ENCODE data around the gene LGALS9C.
"Not testable (repeated sequence)": the region's sequence is repeated elsewhere in the genome, so short reads cannot be mapped to it uniquely, and the experiment has no call there.

LGALS9C gene

GRCh38 chr17:18476508-18477308 is at the start of gene LGALS9C:
Gene LGALS9C, plus strand, starts transcription at chr17:18476789. Its CDS starts 66 bp downstream, at chr17:18476855.
- not testable (repeated sequence) for DNase-seq

DNA sequence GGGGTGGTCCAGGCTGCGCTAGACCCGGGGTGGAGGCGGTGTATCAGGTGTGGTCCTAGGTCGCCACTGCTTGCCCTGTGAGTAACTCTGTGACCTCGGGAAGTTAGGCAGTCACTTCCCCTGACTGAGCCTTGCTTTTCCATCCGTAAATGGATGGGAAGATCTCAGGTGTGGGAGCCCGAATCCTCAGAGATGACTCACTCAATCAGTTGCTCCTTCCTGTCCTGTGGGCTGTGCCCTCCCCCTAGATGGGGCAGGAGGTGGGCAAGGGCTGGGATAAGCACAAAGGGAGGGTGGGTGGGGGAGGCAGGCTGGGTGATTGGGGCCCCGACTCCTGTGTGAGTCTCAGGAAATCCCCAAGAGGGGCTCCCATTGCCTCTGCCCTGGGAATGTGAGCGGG is 44.4 kb upstream of the LGALS9C start:
- not testable (repeated sequence) for DNase-seq

DNA sequence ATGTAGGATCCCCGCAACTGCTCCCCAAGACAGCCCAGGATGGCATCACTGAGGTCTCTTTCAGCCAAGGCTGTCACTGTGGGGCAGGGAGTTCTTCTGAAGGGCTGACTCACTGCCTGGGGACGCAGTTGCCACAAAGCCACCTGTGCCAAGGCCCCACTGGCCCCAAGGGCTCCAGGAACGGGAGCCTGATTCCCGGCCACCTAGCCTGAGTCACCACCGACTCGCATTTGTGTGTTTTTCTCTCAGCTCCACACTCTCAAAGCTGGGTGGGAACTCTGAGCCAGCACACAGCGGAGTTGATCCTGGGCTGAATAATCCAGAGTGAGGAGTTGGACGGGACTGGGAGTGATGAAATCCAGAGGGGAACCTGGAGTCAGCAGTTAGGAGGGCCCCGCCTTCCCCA is 37.1 kb upstream of the LGALS9C start:
- not testable (repeated sequence) for DNase-seq

DNA sequence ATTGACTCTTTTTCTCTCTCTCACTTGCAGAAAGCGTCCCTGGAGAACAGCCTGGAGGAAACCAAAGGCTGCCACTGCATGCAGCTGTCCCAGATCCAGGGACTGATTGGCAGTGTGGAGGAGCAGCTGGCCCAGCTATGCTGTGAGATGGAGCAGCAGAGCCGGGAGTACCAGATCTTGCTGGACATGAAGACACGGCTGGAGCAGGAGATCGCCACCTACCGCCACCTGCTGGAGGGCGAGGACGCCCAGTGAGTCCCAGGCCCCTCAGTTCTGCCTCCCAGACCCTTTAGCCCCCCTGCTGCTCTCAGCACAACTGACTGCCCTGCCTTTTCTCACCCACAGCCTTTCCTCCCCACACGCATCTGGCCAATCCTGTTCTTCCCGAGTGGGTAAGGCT is 34.5 kb upstream of the LGALS9C start:
- not testable (repeated sequence) for DNase-seq

- not testable (repeated sequence) for DNase-seq
Measured at GRCh38 chr17:18442532-18442931, 34.1 kb upstream of the LGALS9C start.

GRCh38 chr17:18447476-18448205 is 28.9 kb upstream of the LGALS9C start:
- not testable (repeated sequence) for DNase-seq

- not testable (repeated sequence) for DNase-seq
Measured at GRCh38 chr17:18448311-18448710, 28.3 kb upstream of the LGALS9C start.

DNA sequence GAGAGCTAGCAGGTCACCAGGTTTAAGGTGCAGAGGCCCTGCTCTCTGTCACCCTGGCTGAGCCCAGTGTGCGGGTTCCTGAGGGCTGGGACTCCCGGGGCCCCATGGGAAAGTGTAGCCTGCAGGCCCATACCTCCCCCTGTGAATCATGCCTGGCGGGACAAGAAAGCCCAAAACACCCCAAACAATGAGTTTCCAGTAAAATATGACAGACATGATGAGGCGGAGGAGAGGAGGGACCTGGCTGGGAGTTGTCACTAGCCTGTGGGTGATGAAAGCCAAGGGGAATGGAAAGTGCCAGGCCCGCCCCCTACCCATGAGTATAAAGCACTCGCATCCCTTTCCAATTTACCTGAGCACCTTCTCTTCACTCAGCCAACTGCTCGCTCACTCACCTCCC is 26.8 kb upstream of the LGALS9C start:
- not testable (repeated sequence) for DNase-seq

GRCh38 chr17:18450998-18451397 is 25.6 kb upstream of the LGALS9C start:
- not testable (repeated sequence) for DNase-seq

GRCh38 chr17:18451969-18452368 is 24.6 kb upstream of the LGALS9C start:
- DNase-seq, result not testable (repeated sequence)

DNA sequence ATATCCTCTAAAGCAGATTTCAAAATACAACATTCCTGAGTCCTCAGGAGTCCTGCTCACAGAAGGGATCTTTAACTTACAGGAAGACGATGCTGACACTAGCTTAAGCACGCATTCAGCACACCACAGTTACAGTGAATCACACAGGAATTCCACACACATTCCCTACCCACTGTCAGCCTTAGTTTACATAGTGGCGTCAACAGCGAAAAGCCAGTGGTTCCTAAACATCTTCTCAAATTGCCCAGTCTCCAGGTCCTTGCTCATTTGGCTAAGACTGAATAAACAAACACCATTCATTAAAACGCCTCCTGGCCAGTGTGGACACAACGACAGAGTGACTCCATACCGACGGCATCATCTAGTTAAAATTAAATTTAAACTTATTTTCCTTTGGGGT is 17.6 kb upstream of the LGALS9C start:
- DNase-seq, result not testable (repeated sequence)

- not testable (repeated sequence) for DNase-seq
Measured at GRCh38 chr17:18463831-18464502, 12.6 kb upstream of the LGALS9C start.

GRCh38 chr17:18466250-18466983 is 10.2 kb upstream of the LGALS9C start:
- DNase-seq, result not testable (repeated sequence)

- DNase-seq, result not testable (repeated sequence)
Measured at GRCh38 chr17:18467001-18467400, 9.6 kb upstream of the LGALS9C start.

DNA sequence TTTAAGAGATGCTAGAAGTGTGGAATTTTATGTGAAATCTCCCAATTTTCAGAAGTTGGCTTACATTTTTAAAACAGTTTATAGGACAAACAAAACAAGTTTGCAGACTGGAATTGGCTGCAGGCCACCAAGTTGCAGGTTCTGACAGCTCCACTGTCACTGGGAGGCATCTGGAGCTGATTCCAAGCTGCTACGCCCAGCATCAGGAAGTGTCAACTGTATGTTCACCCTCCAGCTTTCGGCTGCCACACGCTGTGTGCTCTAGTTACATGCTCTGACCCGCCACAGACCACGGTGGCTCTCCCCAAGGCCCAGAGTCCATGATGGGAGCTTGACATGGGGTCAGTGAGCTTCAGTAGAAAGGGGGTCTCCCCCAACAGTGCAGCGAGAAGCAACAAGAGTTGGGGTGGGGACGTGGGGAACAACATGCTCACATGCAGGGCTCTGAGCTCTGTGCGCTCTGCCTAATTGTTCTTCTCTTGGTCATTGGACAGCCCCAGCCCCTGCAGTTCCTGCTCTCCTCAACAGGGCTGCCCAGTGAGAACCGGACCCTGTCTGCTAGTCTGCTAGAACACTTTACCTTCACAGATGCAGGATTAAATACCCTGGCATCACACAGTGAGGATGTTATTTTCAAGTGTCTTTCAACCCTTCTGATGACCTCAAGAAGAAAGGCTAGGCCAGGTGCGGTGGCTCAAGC is 8.0 kb upstream of the LGALS9C start:
- not testable (repeated sequence) for DNase-seq

DNA sequence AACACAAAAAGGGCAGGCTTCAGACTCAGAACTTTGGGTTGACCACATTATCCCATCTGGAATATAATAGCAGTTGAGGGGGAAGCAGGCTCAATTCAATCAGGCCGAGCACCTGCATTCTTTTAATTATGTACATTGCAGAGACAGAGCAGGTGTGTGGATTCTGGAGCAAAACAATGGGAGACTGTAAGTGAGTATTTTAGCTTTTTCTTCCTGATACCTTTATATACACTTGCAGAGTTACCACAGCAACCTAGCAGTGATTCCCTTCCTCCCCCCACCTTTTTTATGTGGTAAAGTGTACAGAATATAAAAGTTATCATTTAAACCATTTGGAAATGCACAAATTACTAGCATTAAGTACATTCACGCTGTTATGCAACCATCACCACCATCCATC is 6.8 kb upstream of the LGALS9C start:
- not testable (repeated sequence) for DNase-seq

GRCh38 chr17:18470345-18470930 is 6.2 kb upstream of the LGALS9C start:
- not testable (repeated sequence) for DNase-seq

- DNase-seq, result not testable (repeated sequence)
Measured at GRCh38 chr17:18473967-18474366, 2.6 kb upstream of the LGALS9C start.

GRCh38 chr17:18474754-18475153 is 1.8 kb upstream of the LGALS9C start:
- DNase-seq, result not testable (repeated sequence)

- not testable (repeated sequence) for DNase-seq
Measured at GRCh38 chr17:18477367-18477766, 778 bp downstream of the LGALS9C start.

DNA sequence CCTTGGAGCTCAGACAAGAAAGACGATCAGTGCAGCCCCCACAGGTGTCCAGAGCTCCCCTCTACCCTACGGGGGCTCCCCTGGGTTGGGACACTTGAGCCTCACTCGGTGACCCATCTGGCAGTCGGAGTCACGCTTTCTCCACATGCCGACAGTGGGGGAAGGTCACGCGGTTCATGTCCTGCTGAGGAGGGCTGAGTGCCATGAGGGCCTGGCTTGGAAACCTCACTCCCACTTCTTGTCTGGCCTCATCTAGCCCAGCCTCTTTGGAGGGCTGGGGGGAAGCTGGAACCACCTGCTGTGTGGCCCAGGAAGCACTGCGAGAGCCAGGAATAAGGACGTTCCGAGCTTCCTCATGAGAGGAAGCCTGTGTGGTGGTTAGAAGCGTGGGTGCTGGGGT is 1.8 kb downstream of the LGALS9C start:
- DNase-seq, result not testable (repeated sequence)

Data from bone marrow (tissue), 2 donors.